GM23338 (cell line): Measurements from ENCODE around the gene MICB. TPM values are rescaled to one million over a fixed set of nuclear protein-coding genes. Genes with fewer than 3 reads are reported as not detected.

Experiments used
- ATAC-seq: fragments of 200-7000 bp; cut with Tn5 transposase; 3 replicates; pipeline ENCODE4 v1.9.1; 2020
- DNase-seq: peaks from one replicate; pipeline ENCODE4 v3.0.0-alpha.2; 2015; ENCODE audit warnings: low spot score
- H2AFZ ChIP-seq: fragments of 200-600 bp; sonication (generic); 2 replicates; pipeline ENCODE4 v1.8.0; 2016; ENCODE audit warnings: antibody characterized with exemption, mild to moderate bottlenecking, moderate library complexity
- H3F3A ChIP-seq: fragments of 200-600 bp; sonication (generic); replicated peaks from 2 replicates; pipeline ENCODE4 v1.8.0; 2017; ENCODE audit warnings: antibody characterized with exemption, mixed run types, low read depth
- H3K27ac ChIP-seq: fragments of 200-600 bp; sonication (generic); 2 replicates; pipeline ENCODE4 v1.6.1; 2016; ENCODE audit warnings: low read depth
- H3K27me3 ChIP-seq: fragments of 200-600 bp; sonication (generic); 2 replicates; pipeline ENCODE4 v1.8.0; 2016; ENCODE audit warnings: mild to moderate bottlenecking, mixed run types, moderate library complexity; ENCODE audit not compliant: insufficient read depth
- H3K36me3 ChIP-seq: fragments of 200-600 bp; sonication (generic); 2 replicates; pipeline ENCODE4 v1.8.0; 2016; ENCODE audit warnings: mild to moderate bottlenecking; ENCODE audit not compliant: insufficient read depth
- H3K4me1 ChIP-seq: fragments of 200-600 bp; sonication (generic); 2 replicates; pipeline ENCODE4 v1.8.0; 2016; ENCODE audit warnings: mild to moderate bottlenecking, moderate library complexity; ENCODE audit not compliant: insufficient read depth
- H3K4me2 ChIP-seq: fragments of 200-600 bp; sonication (generic); 2 replicates; pipeline ENCODE4 v1.7.1; 2017; ENCODE audit warnings: mixed run types
- H3K4me3 ChIP-seq: fragments of 200-600 bp; sonication (generic); 2 replicates; pipeline ENCODE4 v1.6.1; 2016; ENCODE audit warnings: mixed run types
- H3K79me2 ChIP-seq: fragments of 200-600 bp; sonication (generic); replicated peaks from 2 replicates; pipeline ENCODE4 v1.8.0; 2017; ENCODE audit warnings: mild to moderate bottlenecking; ENCODE audit not compliant: insufficient read depth
- H3K9me2 ChIP-seq: fragments of 200-600 bp; sonication (generic); 2 replicates; pipeline ENCODE4 v1.8.0; 2017; ENCODE audit not compliant: insufficient read depth
- H4K20me1 ChIP-seq: fragments of 200-600 bp; sonication (generic); replicated peaks from 2 replicates; pipeline ENCODE4 v1.8.0; 2017; ENCODE audit warnings: mild to moderate bottlenecking; ENCODE audit not compliant: insufficient read depth
- H3K27ac Mint-ChIP-seq: 2 replicates; pipeline ENCODE4 v1.8.0; 2020; ENCODE audit warnings: inconsistent platforms, mild to moderate bottlenecking, moderate library complexity, mixed read lengths
- H3K27me3 Mint-ChIP-seq: 3 replicates; pipeline ENCODE4 v1.8.0; 2022; ENCODE audit warnings: low read depth, mild to moderate bottlenecking, moderate library complexity, mixed read lengths, inconsistent platforms; ENCODE audit not compliant: insufficient read depth, poor library complexity
- H3K36me3 Mint-ChIP-seq: 3 replicates; pipeline ENCODE4 v1.8.0; 2021; ENCODE audit warnings: low read depth, mild to moderate bottlenecking, inconsistent platforms, moderate library complexity, mixed read lengths
- H3K4me1 Mint-ChIP-seq: 3 replicates; pipeline ENCODE4 v1.8.0; 2020; ENCODE audit warnings: mild to moderate bottlenecking, inconsistent platforms, mixed read lengths
- H3K4me3 Mint-ChIP-seq: 3 replicates; pipeline ENCODE4 v1.8.0; 2021; ENCODE audit warnings: moderate library complexity, mild to moderate bottlenecking, inconsistent platforms, mixed read lengths
- H3K9me3 Mint-ChIP-seq: 3 replicates; pipeline ENCODE4 v1.8.0; 2020; ENCODE audit warnings: moderate library complexity, mild to moderate bottlenecking, inconsistent platforms, mixed read lengths
- CREB1 ChIP-seq: fragments of 250-450 bp; sonication (Bioruptor Pico); IDR thresholded peaks from 2 replicates; pipeline ENCODE4 v1.5.0; 2020; ENCODE audit warnings: low read depth, mild to moderate bottlenecking, moderate library complexity
- EZH2phosphoT487 ChIP-seq: fragments of 200-600 bp; sonication (generic); IDR thresholded peaks from one replicate; pipeline ENCODE4 v1.8.1; 2018; ENCODE audit warnings: antibody characterized with exemption; ENCODE audit not compliant: unreplicated experiment
- JUNB ChIP-seq: IDR thresholded peaks from one replicate; pipeline ENCODE4 v1.6.1; 2016; ENCODE audit warnings: antibody characterized with exemption; ENCODE audit not compliant: unreplicated experiment
- NANOG ChIP-seq: IDR thresholded peaks from 2 replicates; pipeline ENCODE4 v1.6.1; 2016; ENCODE audit warnings: antibody characterized with exemption, borderline replicate concordance
- POLR2AphosphoS5 ChIP-seq: IDR thresholded peaks from 2 replicates; pipeline ENCODE4 v1.6.1; 2016; ENCODE audit warnings: antibody characterized with exemption, low read depth
- STAT1 ChIP-seq: IDR thresholded peaks from one replicate; pipeline ENCODE4 v1.6.1; 2016; ENCODE audit warnings: antibody characterized with exemption; ENCODE audit not compliant: unreplicated experiment
- ZNF114 ChIP-seq: fragments of 250-450 bp; sonication (Bioruptor Pico); IDR thresholded peaks from 2 replicates; pipeline ENCODE4 v1.5.0; 2020; ENCODE audit warnings: mild to moderate bottlenecking, moderate library complexity
- ZNF331 ChIP-seq: fragments of 250-450 bp; sonication (Bioruptor Pico); IDR thresholded peaks from 2 replicates; pipeline ENCODE4 v1.5.0; 2020; ENCODE audit warnings: low read depth, mild to moderate bottlenecking, moderate library complexity
- polyA plus RNA-seq: library from polyadenylated mRNA; unstranded; fragments of >200 nt; fragmentation: Nextera tagmentation; extraction: Ambion mirVana; gene quantifications from 2 replicates; pipeline ENCODE4 v1.2.1, GENCODE V29; 2016
- total RNA-seq: library from RNA; depleted of rRNA; stranded (reverse); fragments of >200 nt; shearing (Covaris generic); gene quantifications from 2 replicates; pipeline ENCODE4 v1.2.3, GENCODE V29; 2014
- TF ChIP-seq, protein P1 (sequence below): IDR thresholded peaks from one replicate; pipeline ENCODE4 v1.6.1; 2018; ENCODE audit warnings: antibody characterized with exemption; ENCODE audit not compliant: unreplicated experiment
- TF ChIP-seq, protein P2 (sequence below): fragments of 250-450 bp; sonication (Bioruptor Pico); IDR thresholded peaks from 2 replicates; pipeline ENCODE4 v1.5.0; 2020; ENCODE audit warnings: mild to moderate bottlenecking, moderate library complexity
- TF ChIP-seq, protein P3 (sequence below): IDR thresholded peaks from 2 replicates; pipeline ENCODE4 v1.6.1; 2016; ENCODE audit warnings: antibody characterized with exemption
- TF ChIP-seq, protein P4 (sequence below), 2 experiments: fragments of 200-600 bp in 1 of 2; sonication (generic) in 1 of 2; conservative IDR thresholded peaks; 2 replicates each; pipeline versions ENCODE4 v1.5.1 to v1.6.1; 2016 to 2017; ENCODE audit warnings: antibody characterized with exemption in 2 of 2, low read depth in 2 of 2, mild to moderate bottlenecking in 2 of 2, moderate library complexity in 1 of 2

MICB gene
- total and polyA plus RNA-seq, 2 experiments from 2014 or later = 9.2 to 23.8 TPM

DNA sequence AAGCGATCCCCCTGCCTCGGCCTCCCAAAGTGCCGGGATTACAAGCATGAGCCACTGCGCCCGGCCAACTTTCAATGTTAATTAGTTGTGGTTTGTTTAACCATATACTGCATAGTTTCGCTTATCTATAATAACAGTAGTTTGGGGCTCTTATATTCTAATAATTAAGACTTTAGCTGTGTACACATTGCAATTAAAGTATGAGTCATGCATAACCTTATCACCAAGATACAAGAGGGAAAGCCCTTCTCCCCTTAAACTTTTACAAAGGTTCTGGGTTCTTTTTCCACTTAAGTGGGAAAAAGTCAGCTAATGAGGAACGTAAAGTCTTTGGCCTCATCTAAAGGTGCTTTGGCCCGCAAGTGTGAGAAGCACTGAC, 27.6 kb downstream of the MICB start:
- no peak for DNase-seq
- Mint-ChIP-seq H3K4me1 (peaks cover 19% of the 10 kb centered on the region), H3K27me3 (peaks cover 13% of the 10 kb centered on the region), H3K4me3 (no peak overlapping the region), H3K36me3 (peaks cover 20% of the 10 kb centered on the region), H3K27ac (no peak overlapping the region), H3K9me3 (no peaks in the 10 kb centered on the region)
- Histone ChIP-seq H3F3A (peaks cover 16% of the 10 kb centered on the region), H3K36me3 (peaks cover 10% of the 10 kb centered on the region; the same call in 1 of the 2 replicates), H3K27ac (no peak overlapping the region), H4K20me1 (peaks cover 2% of the 10 kb centered on the region; the same call in 1 of the 2 replicates), H3K4me3 (no peak overlapping the region), H3K4me2 (no peak overlapping the region), H3K27me3 (no peaks in the 10 kb centered on the region), H3K79me2 (no peaks in the 10 kb centered on the region), H3K9me2 (no peaks in the 10 kb centered on the region), H3K4me1 (peaks cover 4% of the 10 kb centered on the region), H2AFZ (no peak overlapping the region)
- TF ChIP-seq, protein P1, sequence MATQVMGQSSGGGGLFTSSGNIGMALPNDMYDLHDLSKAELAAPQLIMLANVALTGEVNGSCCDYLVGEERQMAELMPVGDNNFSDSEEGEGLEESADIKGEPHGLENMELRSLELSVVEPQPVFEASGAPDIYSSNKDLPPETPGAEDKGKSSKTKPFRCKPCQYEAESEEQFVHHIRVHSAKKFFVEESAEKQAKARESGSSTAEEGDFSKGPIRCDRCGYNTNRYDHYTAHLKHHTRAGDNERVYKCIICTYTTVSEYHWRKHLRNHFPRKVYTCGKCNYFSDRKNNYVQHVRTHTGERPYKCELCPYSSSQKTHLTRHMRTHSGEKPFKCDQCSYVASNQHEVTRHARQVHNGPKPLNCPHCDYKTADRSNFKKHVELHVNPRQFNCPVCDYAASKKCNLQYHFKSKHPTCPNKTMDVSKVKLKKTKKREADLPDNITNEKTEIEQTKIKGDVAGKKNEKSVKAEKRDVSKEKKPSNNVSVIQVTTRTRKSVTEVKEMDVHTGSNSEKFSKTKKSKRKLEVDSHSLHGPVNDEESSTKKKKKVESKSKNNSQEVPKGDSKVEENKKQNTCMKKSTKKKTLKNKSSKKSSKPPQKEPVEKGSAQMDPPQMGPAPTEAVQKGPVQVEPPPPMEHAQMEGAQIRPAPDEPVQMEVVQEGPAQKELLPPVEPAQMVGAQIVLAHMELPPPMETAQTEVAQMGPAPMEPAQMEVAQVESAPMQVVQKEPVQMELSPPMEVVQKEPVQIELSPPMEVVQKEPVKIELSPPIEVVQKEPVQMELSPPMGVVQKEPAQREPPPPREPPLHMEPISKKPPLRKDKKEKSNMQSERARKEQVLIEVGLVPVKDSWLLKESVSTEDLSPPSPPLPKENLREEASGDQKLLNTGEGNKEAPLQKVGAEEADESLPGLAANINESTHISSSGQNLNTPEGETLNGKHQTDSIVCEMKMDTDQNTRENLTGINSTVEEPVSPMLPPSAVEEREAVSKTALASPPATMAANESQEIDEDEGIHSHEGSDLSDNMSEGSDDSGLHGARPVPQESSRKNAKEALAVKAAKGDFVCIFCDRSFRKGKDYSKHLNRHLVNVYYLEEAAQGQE = no peak
- no peak for TF ChIP-seq POLR2AphosphoS5
- TF ChIP-seq NANOG = no peak
- no peak for TF ChIP-seq ZNF331 (CRISPR knock-in tag)
- no peak for TF ChIP-seq EZH2phosphoT487
- no peak for TF ChIP-seq CREB1
- no peak for TF ChIP-seq JUNB
- TF ChIP-seq ZNF114 (CRISPR knock-in tag) = no peak
- TF ChIP-seq, protein P2, sequence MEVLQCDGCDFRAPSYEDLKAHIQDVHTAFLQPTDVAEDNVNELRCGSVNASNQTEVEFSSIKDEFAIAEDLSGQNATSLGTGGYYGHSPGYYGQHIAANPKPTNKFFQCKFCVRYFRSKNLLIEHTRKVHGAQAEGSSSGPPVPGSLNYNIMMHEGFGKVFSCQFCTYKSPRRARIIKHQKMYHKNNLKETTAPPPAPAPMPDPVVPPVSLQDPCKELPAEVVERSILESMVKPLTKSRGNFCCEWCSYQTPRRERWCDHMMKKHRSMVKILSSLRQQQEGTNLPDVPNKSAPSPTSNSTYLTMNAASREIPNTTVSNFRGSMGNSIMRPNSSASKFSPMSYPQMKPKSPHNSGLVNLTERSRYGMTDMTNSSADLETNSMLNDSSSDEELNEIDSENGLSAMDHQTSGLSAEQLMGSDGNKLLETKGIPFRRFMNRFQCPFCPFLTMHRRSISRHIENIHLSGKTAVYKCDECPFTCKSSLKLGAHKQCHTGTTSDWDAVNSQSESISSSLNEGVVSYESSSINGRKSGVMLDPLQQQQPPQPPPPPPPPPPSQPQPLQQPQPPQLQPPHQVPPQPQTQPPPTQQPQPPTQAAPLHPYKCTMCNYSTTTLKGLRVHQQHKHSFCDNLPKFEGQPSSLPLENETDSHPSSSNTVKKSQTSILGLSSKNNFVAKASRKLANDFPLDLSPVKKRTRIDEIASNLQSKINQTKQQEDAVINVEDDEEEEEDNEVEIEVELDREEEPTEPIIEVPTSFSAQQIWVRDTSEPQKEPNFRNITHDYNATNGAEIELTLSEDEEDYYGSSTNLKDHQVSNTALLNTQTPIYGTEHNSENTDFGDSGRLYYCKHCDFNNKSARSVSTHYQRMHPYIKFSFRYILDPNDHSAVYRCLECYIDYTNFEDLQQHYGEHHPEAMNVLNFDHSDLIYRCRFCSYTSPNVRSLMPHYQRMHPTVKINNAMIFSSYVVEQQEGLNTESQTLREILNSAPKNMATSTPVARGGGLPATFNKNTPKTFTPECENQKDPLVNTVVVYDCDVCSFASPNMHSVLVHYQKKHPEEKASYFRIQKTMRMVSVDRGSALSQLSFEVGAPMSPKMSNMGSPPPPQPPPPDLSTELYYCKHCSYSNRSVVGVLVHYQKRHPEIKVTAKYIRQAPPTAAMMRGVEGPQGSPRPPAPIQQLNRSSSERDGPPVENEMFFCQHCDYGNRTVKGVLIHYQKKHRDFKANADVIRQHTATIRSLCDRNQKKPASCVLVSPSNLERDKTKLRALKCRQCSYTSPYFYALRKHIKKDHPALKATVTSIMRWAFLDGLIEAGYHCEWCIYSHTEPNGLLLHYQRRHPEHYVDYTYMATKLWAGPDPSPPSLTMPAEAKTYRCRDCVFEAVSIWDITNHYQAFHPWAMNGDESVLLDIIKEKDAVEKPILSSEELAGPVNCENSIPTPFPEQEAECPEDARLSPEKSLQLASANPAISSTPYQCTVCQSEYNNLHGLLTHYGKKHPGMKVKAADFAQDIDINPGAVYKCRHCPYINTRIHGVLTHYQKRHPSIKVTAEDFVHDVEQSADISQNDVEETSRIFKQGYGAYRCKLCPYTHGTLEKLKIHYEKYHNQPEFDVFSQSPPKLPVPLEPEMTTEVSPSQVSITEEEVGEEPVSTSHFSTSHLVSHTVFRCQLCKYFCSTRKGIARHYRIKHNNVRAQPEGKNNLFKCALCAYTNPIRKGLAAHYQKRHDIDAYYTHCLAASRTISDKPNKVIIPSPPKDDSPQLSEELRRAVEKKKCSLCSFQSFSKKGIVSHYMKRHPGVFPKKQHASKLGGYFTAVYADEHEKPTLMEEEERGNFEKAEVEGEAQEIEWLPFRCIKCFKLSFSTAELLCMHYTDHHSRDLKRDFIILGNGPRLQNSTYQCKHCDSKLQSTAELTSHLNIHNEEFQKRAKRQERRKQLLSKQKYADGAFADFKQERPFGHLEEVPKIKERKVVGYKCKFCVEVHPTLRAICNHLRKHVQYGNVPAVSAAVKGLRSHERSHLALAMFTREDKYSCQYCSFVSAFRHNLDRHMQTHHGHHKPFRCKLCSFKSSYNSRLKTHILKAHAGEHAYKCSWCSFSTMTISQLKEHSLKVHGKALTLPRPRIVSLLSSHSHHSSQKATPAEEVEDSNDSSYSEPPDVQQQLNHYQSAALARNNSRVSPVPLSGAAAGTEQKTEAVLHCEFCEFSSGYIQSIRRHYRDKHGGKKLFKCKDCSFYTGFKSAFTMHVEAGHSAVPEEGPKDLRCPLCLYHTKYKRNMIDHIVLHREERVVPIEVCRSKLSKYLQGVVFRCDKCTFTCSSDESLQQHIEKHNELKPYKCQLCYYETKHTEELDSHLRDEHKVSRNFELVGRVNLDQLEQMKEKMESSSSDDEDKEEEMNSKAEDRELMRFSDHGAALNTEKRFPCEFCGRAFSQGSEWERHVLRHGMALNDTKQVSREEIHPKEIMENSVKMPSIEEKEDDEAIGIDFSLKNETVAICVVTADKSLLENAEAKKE = no peak
- TF ChIP-seq, protein P3, sequence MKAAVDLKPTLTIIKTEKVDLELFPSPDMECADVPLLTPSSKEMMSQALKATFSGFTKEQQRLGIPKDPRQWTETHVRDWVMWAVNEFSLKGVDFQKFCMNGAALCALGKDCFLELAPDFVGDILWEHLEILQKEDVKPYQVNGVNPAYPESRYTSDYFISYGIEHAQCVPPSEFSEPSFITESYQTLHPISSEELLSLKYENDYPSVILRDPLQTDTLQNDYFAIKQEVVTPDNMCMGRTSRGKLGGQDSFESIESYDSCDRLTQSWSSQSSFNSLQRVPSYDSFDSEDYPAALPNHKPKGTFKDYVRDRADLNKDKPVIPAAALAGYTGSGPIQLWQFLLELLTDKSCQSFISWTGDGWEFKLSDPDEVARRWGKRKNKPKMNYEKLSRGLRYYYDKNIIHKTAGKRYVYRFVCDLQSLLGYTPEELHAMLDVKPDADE = no peak
- TF ChIP-seq, protein P4, sequence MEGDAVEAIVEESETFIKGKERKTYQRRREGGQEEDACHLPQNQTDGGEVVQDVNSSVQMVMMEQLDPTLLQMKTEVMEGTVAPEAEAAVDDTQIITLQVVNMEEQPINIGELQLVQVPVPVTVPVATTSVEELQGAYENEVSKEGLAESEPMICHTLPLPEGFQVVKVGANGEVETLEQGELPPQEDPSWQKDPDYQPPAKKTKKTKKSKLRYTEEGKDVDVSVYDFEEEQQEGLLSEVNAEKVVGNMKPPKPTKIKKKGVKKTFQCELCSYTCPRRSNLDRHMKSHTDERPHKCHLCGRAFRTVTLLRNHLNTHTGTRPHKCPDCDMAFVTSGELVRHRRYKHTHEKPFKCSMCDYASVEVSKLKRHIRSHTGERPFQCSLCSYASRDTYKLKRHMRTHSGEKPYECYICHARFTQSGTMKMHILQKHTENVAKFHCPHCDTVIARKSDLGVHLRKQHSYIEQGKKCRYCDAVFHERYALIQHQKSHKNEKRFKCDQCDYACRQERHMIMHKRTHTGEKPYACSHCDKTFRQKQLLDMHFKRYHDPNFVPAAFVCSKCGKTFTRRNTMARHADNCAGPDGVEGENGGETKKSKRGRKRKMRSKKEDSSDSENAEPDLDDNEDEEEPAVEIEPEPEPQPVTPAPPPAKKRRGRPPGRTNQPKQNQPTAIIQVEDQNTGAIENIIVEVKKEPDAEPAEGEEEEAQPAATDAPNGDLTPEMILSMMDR (conservative IDR thresholded peaks at IDR 0.05; ENCODE audit: low read depth in 2 of 2) = no peak
- no peak for TF ChIP-seq STAT1
- no peak for ATAC-seq
